HG03045 (cell line): ENCODE results near the gene TRAPPC1.

Source experiments
- ATAC-seq: cut with Tn5 transposase; IDR thresholded peaks from one replicate; pipeline ENCODE4 v1.9.1; 2021; ENCODE audit warnings: mild to moderate bottlenecking, moderate library complexity; ENCODE audit not compliant: unreplicated experiment

The TRAPPC1 gene

GRCh38 chr17:7881276-7882054 is 50.3 kb downstream of the TRAPPC1 start:
- no peak for ATAC-seq
